ENCODE results near the gene SUCLG2. TPM values are rescaled to one million over a fixed set of nuclear protein-coding genes. Genes with fewer than 3 reads are reported as not detected.

The SUCLG2 gene
- total and polyA plus RNA-seq, 9 of the 15 experiments (the other 6 are each of a cell fraction or from before 2014, with no cell fraction given) = 10.1 to 41.4 (median 29.0) TPM

DNA sequence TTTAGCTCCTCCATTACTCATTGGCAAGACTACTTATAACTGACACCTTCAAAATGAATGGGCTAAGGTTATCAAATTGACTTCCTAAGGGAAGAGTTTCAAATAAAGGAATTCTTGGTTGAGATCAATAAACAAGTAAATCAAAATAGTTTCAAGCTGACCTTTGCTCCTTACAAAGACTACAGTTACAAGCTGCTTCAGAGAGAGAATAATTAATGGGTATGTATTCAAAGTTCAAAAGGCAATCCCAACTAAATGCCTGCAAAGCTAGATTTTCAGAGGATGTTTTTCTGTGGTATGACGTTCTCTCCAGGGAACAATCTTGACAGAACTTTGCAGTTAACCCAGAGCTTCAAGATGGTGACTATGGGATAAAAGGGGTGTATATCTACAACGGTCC is 153.7 kb downstream of the SUCLG2 start (continued):
- TF ChIP-seq, protein P1, sequence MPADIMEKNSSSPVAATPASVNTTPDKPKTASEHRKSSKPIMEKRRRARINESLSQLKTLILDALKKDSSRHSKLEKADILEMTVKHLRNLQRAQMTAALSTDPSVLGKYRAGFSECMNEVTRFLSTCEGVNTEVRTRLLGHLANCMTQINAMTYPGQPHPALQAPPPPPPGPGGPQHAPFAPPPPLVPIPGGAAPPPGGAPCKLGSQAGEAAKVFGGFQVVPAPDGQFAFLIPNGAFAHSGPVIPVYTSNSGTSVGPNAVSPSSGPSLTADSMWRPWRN (IDR thresholded peaks at IDR 0.05; ENCODE audit: low read depth) = no peak
- TF ChIP-seq KLF16 (IDR thresholded peaks at IDR 0.05) (no peak), ZNF696 (CRISPR knock-in tag; conservative IDR thresholded peaks at IDR 0.05) (no peak), ZNF699 (CRISPR knock-in tag; IDR thresholded peaks at IDR 0.05; ENCODE audit: insufficient replicate concordance) (no peak), ZC3H4 (CRISPR knock-in tag; IDR thresholded peaks at IDR 0.05; ENCODE audit: borderline replicate concordance) (no peak), CBX1 (IDR thresholded peaks at IDR 0.05; ENCODE audit: low read depth) (no peak), ZNF695 (CRISPR knock-in tag; IDR thresholded peaks at IDR 0.05) (no peak), CHD4 (IDR thresholded peaks at IDR 0.05; ENCODE audit: insufficient read depth, insufficient replicate concordance, low read depth, low read length, poor library complexity, severe bottlenecking) (no peak)
- TF ChIP-seq, protein P2, sequence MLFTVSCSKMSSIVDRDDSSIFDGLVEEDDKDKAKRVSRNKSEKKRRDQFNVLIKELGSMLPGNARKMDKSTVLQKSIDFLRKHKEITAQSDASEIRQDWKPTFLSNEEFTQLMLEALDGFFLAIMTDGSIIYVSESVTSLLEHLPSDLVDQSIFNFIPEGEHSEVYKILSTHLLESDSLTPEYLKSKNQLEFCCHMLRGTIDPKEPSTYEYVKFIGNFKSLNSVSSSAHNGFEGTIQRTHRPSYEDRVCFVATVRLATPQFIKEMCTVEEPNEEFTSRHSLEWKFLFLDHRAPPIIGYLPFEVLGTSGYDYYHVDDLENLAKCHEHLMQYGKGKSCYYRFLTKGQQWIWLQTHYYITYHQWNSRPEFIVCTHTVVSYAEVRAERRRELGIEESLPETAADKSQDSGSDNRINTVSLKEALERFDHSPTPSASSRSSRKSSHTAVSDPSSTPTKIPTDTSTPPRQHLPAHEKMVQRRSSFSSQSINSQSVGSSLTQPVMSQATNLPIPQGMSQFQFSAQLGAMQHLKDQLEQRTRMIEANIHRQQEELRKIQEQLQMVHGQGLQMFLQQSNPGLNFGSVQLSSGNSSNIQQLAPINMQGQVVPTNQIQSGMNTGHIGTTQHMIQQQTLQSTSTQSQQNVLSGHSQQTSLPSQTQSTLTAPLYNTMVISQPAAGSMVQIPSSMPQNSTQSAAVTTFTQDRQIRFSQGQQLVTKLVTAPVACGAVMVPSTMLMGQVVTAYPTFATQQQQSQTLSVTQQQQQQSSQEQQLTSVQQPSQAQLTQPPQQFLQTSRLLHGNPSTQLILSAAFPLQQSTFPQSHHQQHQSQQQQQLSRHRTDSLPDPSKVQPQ (CRISPR knock-in tag; IDR thresholded peaks at IDR 0.05; ENCODE audit: borderline replicate concordance) = no peak
- TF ChIP-seq, protein P3, sequence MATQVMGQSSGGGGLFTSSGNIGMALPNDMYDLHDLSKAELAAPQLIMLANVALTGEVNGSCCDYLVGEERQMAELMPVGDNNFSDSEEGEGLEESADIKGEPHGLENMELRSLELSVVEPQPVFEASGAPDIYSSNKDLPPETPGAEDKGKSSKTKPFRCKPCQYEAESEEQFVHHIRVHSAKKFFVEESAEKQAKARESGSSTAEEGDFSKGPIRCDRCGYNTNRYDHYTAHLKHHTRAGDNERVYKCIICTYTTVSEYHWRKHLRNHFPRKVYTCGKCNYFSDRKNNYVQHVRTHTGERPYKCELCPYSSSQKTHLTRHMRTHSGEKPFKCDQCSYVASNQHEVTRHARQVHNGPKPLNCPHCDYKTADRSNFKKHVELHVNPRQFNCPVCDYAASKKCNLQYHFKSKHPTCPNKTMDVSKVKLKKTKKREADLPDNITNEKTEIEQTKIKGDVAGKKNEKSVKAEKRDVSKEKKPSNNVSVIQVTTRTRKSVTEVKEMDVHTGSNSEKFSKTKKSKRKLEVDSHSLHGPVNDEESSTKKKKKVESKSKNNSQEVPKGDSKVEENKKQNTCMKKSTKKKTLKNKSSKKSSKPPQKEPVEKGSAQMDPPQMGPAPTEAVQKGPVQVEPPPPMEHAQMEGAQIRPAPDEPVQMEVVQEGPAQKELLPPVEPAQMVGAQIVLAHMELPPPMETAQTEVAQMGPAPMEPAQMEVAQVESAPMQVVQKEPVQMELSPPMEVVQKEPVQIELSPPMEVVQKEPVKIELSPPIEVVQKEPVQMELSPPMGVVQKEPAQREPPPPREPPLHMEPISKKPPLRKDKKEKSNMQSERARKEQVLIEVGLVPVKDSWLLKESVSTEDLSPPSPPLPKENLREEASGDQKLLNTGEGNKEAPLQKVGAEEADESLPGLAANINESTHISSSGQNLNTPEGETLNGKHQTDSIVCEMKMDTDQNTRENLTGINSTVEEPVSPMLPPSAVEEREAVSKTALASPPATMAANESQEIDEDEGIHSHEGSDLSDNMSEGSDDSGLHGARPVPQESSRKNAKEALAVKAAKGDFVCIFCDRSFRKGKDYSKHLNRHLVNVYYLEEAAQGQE (IDR thresholded peaks at IDR 0.05; ENCODE audit: borderline replicate concordance) = no peak
- TF ChIP-seq, protein P3 (CRISPR knock-in tag; IDR thresholded peaks at IDR 0.05; ENCODE audit: low read depth) = no peak

Data from K562 (cell line).